Coronary artery (tissue), 2 donors: ENCODE data around the gene VWDE.
"Not testable (repeated sequence)": the region's sequence is repeated elsewhere in the genome, so short reads cannot be mapped to it uniquely, and the experiment has no call there.

Experiments
- DNase-seq: peaks from one replicate; pipeline ENCODE4 v3.0.0-alpha.2; 2017; ENCODE audit warnings: low spot score
- H3K27ac ChIP-seq, 2 donors: fragments of 200-600 bp; sonication (generic); one replicate each; pipeline ENCODE4 v1.5.1; 2016 to 2019
- H3K4me3 ChIP-seq: fragments of 200-600 bp; sonication (generic); 2 replicates; pipeline ENCODE4 v1.5.1; 2016; ENCODE audit warnings: mild to moderate bottlenecking, moderate library complexity
- CTCF ChIP-seq: fragments of 200-600 bp; sonication (generic); IDR thresholded peaks from one replicate; pipeline ENCODE4 v1.5.1; 2019; ENCODE audit warnings: antibody characterized with exemption

VWDE gene

DNA sequence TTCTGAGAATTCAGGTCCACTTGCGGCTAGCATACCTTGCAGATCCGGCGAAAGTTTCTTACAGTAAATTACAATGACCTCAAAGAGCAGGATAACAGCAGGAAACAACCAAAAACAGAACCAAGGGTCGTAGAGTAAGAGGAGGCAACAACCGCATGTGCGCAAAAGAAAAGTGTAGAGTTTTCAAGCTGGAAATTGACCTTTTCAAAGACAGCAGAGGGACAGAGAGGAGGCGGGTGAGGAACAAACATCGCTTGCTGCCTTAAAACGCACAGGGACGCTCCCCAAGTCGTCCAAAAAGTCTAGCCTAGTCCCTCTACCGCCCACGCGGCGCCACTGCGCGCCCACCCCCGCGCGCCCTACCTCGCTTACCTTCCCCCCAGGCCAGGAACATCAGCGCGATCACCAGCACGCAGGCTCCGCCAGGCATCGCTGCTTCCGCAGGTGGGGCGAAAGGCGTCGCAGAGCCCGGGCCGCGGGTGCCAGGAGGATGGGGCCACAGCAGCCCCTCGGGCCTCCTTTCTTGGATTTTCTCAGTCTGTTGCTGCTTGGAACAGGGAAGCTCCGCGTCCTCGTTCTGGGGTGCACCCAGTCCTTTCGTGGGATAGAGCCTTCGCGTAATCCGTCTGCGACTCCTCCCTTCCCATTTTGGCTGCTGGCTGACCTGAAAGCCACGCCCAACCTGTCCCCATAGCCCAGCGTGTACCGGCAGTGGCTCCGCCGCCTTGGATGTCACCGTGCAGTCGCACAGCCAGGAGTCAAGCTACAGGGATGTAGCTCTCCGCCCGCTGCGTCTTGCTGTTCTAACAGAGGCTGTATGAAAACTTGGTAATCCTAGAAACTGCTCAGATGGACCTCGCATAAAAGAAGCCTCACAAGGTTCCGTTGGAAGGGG is at the start of gene VWDE:
Gene VWDE, minus strand, starts transcription at position 579 of the 895 bp plus-strand sequence. Its CDS starts 149 bp downstream, at position 430.
- no peak for TF ChIP-seq CTCF
- no peak for DNase-seq
- Histone ChIP-seq H3K4me3 (peak within 1 kb of the TSS; percentile 75), H3K27ac (no peak within 1 kb of the TSS)

DNA sequence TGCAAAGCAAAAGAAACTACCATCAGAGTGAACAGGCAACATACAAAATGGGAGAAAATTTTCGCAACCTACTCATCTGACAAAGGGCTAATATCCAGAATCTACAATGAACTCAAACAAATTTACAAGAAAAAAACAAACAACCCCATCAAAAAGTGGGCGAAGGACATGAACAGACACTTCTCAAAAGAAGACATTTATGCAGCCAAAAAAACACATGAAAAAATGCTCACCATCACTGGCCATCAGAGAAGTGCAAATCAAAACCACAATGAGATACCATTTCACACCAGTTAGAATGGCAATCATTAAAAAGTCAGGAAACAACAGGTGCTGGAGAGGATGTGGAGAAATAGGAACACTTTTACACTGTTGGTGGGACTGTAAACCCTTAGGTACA is 49.5 kb upstream of the VWDE start:
- H3K27ac ChIP-seq, H3K4me3 ChIP-seq: not testable (repeated sequence)

DNA sequence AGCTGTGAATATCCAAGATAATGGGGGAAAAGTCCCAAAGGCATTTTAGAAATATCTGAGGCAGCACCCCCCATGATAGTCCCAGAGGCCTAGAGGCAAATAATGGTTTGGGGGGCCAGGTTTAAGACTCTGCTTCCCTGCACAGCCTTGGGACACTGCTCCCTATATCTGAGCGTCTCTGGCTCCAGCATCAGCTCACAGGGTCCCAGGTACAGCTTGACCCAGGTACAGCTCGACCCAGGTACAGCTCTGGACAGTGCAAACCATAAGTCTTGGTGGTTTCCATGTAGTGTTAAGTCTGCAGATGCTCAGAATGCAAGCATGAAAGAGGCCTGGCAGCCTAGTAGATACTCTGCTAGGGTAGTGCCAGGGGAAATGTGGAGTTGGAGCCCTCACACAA is 47.0 kb upstream of the VWDE start:
- H3K27ac ChIP-seq = no peak overlapping the region
- TF ChIP-seq CTCF = no peak
- DNase-seq = no peak
- H3K4me3 ChIP-seq = no peak overlapping the region

More for the DNA sequence above, 49.5 kb upstream of the VWDE start:
- DNase-seq = not testable (repeated sequence)

DNA sequence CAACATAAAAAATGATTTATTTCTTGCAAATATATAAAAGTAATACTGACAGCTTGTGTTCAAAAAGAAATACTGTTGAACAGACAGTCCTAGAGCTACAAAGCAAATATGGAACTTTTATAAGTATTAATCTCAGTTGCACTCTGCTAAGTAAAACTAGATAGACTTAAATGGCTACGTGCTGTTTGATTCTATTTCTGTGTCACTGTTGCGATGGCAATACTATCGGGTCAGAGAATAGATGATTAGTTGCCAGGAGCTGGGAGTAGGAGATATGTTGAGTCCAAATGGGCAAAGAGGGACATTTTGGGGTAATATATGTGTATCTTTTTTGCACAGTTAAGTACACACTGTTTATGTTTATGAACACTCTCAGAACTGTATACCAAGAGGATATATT is 41.1 kb upstream of the VWDE start:
- TF ChIP-seq CTCF = no peak
- H3K27ac ChIP-seq = no peak overlapping the region
- H3K4me3 ChIP-seq = no peak overlapping the region
- DNase-seq = no peak

DNA sequence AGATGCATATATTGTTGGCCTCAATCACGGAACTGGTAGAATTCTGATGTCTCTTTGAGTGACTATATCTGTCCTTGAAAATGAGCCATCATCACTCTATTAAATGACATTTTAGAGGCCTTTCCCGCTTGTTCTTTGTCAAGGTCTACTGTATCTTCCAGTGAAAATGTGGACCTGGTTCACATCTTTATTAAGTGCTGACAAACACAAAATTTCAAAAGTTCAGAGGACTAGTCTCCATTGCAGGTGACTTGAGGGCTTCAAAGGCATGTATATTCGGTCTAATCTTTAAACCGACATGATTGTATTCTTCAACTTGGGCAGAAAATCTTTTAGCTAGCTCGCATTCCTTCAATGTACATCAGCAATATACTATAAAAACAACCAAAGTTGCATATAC is 36.6 kb upstream of the VWDE start:
- no peak overlapping the region for H3K27ac ChIP-seq

GRCh38 chr7:12436896-12437535 is 33.4 kb upstream of the VWDE start:
- no peak for DNase-seq
- H3K27ac ChIP-seq = no peak overlapping the region
- H3K4me3 ChIP-seq = no peak overlapping the region
- no peak for TF ChIP-seq CTCF

More for the DNA sequence above, 36.6 kb upstream of the VWDE start:
- TF ChIP-seq CTCF = no peak
- no peak for DNase-seq
- no peak overlapping the region for H3K4me3 ChIP-seq

GRCh38 chr7:12436126-12436525 is 32.5 kb upstream of the VWDE start:
- TF ChIP-seq CTCF = no peak
- H3K4me3 ChIP-seq = no peak overlapping the region
- no peak for DNase-seq
- no peak overlapping the region for H3K27ac ChIP-seq
